HepG2 (cell line): ENCODE data around the gene SNX13. TPM values are rescaled to one million over a fixed set of nuclear protein-coding genes. Genes with fewer than 3 reads are reported as not detected.

Experiments used
- ATAC-seq: fragments of 200-7000 bp; cut with Tn5 transposase; 3 replicates; pipeline ENCODE4 v1.9.1; 2020; ENCODE audit warnings: mild to moderate bottlenecking, moderate library complexity
- BruUV-seq: library from RNA; stranded (reverse); fragments of 400-500 nt; replicated peaks from 2 replicates; lab custom pipeline; 2021; lab: Mats Ljungman, UMichigan
- CTCF ChIA-PET: fragments of 300-600 bp; formaldehyde crosslinking; extraction: SDS; loops from one replicate; lab custom pipeline; 2021; ENCODE audit warnings: low total read pairs, inconsistent platforms, low intra/inter-chr PET ratio; lab: Yijun Ruan, JAX
- POLR2A ChIA-PET: fragments of 350-600 bp; sonication (Branson Sonifier 250); formaldehyde crosslinking; loops from one replicate; lab custom pipeline; 2020; ENCODE audit warnings: antibody characterized with exemption, inconsistent platforms; lab: Yijun Ruan, JAX
- DNase-seq: peaks from one replicate; pipeline ENCODE4 v3.0.0-alpha.2; 2015; ENCODE audit warnings: low spot score
- FAIRE-seq: peaks from 3 replicates; lab custom pipeline; 2011; peaks lifted over from hg19 to GRCh38; lab: Jason Lieb, UNC
- H2AFZ ChIP-seq: one replicate; pipeline ENCODE4 v1.6.1; 2011; ENCODE audit warnings: low read length, inconsistent platforms
- H3K27ac ChIP-seq: fragments of 300-600 bp; 3 replicates; pipeline ENCODE4 v1.8.0; 2011; ENCODE audit warnings: mixed run types, mild to moderate bottlenecking, mixed read lengths, low read length, inconsistent platforms; ENCODE audit not compliant: insufficient read depth; ENCODE audit errors: extremely low read length
- H3K27me3 ChIP-seq, 2 experiments: fragments of 200-600 bp in 1 of 2; 2 replicates in 1 of 2; 3 replicates in 1 of 2; pipeline versions ENCODE4 v1.6.0 to v1.8.0; 2011; ENCODE audit warnings: low read length in 2 of 2, mild to moderate bottlenecking in 2 of 2, moderate library complexity in 2 of 2, inconsistent platforms in 1 of 2; ENCODE audit not compliant: insufficient read depth in 2 of 2, control insufficient read depth in 1 of 2
- H3K36me3 ChIP-seq, 2 experiments: fragments of 200-600 bp in 1 of 2; replicated peaks in 1 of 2; 2 replicates in 1 of 2; 3 replicates in 1 of 2; pipeline versions ENCODE4 v1.5.1 to v1.8.0; 2011; ENCODE audit warnings: low read length in 2 of 2, inconsistent platforms in 1 of 2; ENCODE audit not compliant: insufficient read depth in 2 of 2, control insufficient read depth in 1 of 2
- H3K4me1 ChIP-seq: 2 replicates; pipeline ENCODE4 v1.5.1; 2012; ENCODE audit warnings: low read length, inconsistent platforms; ENCODE audit not compliant: insufficient read depth
- H3K4me2 ChIP-seq: 2 replicates; pipeline ENCODE4 v1.6.0; 2011; ENCODE audit warnings: low read depth, low read length, inconsistent platforms
- H3K4me3 ChIP-seq, 3 experiments: fragments of 200-600 bp in 1 of 3; sonication (generic), shearing (Covaris generic) in 1 of 3; replicated peaks in 1 of 3; 2 replicates each; pipeline ENCODE4 v1.5.1; 2011 to 2016; ENCODE audit warnings: low read length in 3 of 3, inconsistent platforms in 2 of 3, low read depth in 2 of 3, mild to moderate bottlenecking in 2 of 3, control low read depth in 1 of 3, mixed read lengths in 1 of 3; ENCODE audit not compliant: insufficient read depth in 1 of 3
- H3K79me2 ChIP-seq: one replicate; pipeline ENCODE4 v1.6.1; 2011; ENCODE audit warnings: low read length, inconsistent platforms; ENCODE audit not compliant: insufficient read depth
- H3K9ac ChIP-seq: 2 replicates; pipeline ENCODE4 v1.6.0; 2011; ENCODE audit warnings: mild to moderate bottlenecking, low read depth, low read length, inconsistent platforms; ENCODE audit not compliant: insufficient read depth
- H3K9me3 ChIP-seq: 2 replicates; pipeline ENCODE4 v1.5.1; 2012; ENCODE audit warnings: mild to moderate bottlenecking, low read length
- H4K20me1 ChIP-seq: 2 replicates; pipeline ENCODE4 v1.6.0; 2011; ENCODE audit warnings: inconsistent platforms, mild to moderate bottlenecking, low read length, moderate library complexity; ENCODE audit not compliant: insufficient read depth
- CHD4 ChIP-seq: fragments of 200-600 bp; sonication (generic); IDR thresholded peaks from 2 replicates; pipeline ENCODE4 v1.7.0; 2017; ENCODE audit warnings: mild to moderate bottlenecking, low read length, borderline replicate concordance
- HOMEZ ChIP-seq: IDR thresholded peaks from 2 replicates; pipeline ENCODE4 v1.6.1; 2016; ENCODE audit warnings: low read depth
- ZBTB33 ChIP-seq: sonication (generic); formaldehyde crosslinking; IDR thresholded peaks from 2 replicates; pipeline ENCODE4 v1.4.0; 2020; ENCODE audit warnings: missing genetic modification reagents
- WGBS: methylation state at CpG from one replicate; pipeline ENCODE4 v1.1.6; 2017; ENCODE audit warnings: low lambda C conversion rate; 5-methylcytosine and 5-hydroxymethylcytosine counted together
- in situ Hi-C: cut with HindIII; loops from 2 replicates; pipeline ENCODE4 v1.10.0; 2017; ENCODE audit warnings: low pct_unique_long_range_greater_than_20kb; ENCODE audit not compliant: extremely low pct_ligation_motif_present
- intact Hi-C: fragments of 100-400 bp; cut with micrococcal nuclease; formaldehyde crosslinking; loops from one replicate; pipeline ENCODE4 v1.10.0; 2022; ENCODE audit not compliant: unreplicated experiment
- polyA plus RNA-seq, 8 experiments: library from polyadenylated mRNA; depleted of rRNA in 3 of 8; stranded (reverse) in 7 of 8; unstranded in 1 of 8; fragments of >200 nt; fragmentation: Illumina TruSeq in 4 of 8; extraction: Trizol in 4 of 8; gene quantifications; 2 replicates each; pipeline versions ENCODE4 v1.2.1 to v1.2.3, GENCODE V29; 2011 to 2016; ENCODE audit warnings: low read depth in 4 of 8, missing spikeins in 1 of 8, mixed read lengths in 1 of 8; ENCODE audit not compliant: insufficient read depth in 1 of 8
- total RNA-seq, 5 experiments: library from RNA; depleted of rRNA; stranded (reverse); fragments of >200 nt; fragmentation: Illumina TruSeq; extraction: Trizol; gene quantifications; 2 replicates each; pipeline ENCODE4 v1.2.3, GENCODE V29; 2016; ENCODE audit warnings: low read depth in 1 of 5

SNX13 gene
- total and polyA plus RNA-seq, 2 of the 13 experiments (the other 11 are each of a cell fraction or from before 2014, with no cell fraction given): 14.3 to 32.3 TPM

GRCh38 chr7:17903337-17903736, 37.0 kb downstream of the SNX13 start (continued):
- TF ChIP-seq HOMEZ (CRISPR knock-in tag): peak; percentile 89; the same call in 1 of the 2 replicates

- ChIA-PET CTCF (no interaction called here), POLR2A (no interaction called here)
- BruUV-seq: no TSS peak
- H3K36me3 ChIP-seq: no peaks in the 10 kb centered on the region
- in situ Hi-C loops: no loop called here
- H2AFZ ChIP-seq: no peak overlapping the region
- DNase-seq: no peak
- H3K4me1 ChIP-seq: peaks cover 20% of the 10 kb centered on the region
- H3K79me2 ChIP-seq: peaks cover 25% of the 10 kb centered on the region
- no peaks in the 10 kb centered on the region for H3K27me3 ChIP-seq
- H3K9me3 ChIP-seq: no peaks in the 10 kb centered on the region
- no peaks in the 10 kb centered on the region for H4K20me1 ChIP-seq
- no peak for ATAC-seq
- H3K4me3 ChIP-seq: no peak overlapping the region
- 100% methylated on average over 5 of the region's 5 CpGs for WGBS
- H3K4me2 ChIP-seq: no peak overlapping the region
- no peak for FAIRE-seq
- intact Hi-C loops: no loop called here
- TF ChIP-seq ZBTB33 (0 out of 2 replicates have a peak, but pooled peaks have one; percentile 29), CHD4 (no peak)
- no peak overlapping the region for H3K9ac ChIP-seq
- H3K27ac ChIP-seq: no peak overlapping the region
Measured at GRCh38 chr7:17902599-17902998, 37.7 kb downstream of the SNX13 start.
